SK-N-SH (cell line): ENCODE data around the gene EBP. TPM values are rescaled to one million over a fixed set of nuclear protein-coding genes. Genes with fewer than 3 reads are reported as not detected.

Experiments
- CTCF ChIA-PET: fragments of 300-600, 350-600 bp; formaldehyde crosslinking; extraction: SDS; loops from one replicate; lab custom pipeline; 2021; lab: Yijun Ruan, JAX
- POLR2A ChIA-PET: fragments of 350-600 bp; sonication (Branson Sonifier 250); formaldehyde crosslinking; extraction: SDS; loops from one replicate; lab custom pipeline; 2020; ENCODE audit warnings: antibody characterized with exemption, inconsistent platforms; lab: Yijun Ruan, JAX
- DNase-seq: peaks from one replicate; pipeline ENCODE4 v3.0.0; 2012
- H2AFZ ChIP-seq: fragments of 200-600 bp; sonication (generic); 2 replicates; pipeline ENCODE4 v1.8.1; 2016; ENCODE audit warnings: antibody characterized with exemption, mild to moderate bottlenecking, low read depth
- H3F3A ChIP-seq: fragments of 200-600 bp; sonication (generic); replicated peaks from 2 replicates; pipeline ENCODE3; 2016; ENCODE audit warnings: antibody characterized with exemption, mild to moderate bottlenecking; ENCODE audit not compliant: insufficient read depth
- H3K27ac ChIP-seq, 2 experiments: fragments of 200-500 bp in 1 of 2; fragments of 200-600 bp in 1 of 2; sonication (Bioruptor generic) in 1 of 2; sonication (generic), shearing (Covaris generic) in 1 of 2; 2 replicates each; pipeline versions ENCODE4 v1.5.1 to v1.6.1; 2014 to 2016; ENCODE audit warnings: low read depth in 2 of 2, inconsistent platforms in 1 of 2, low read length in 1 of 2, mild to moderate bottlenecking in 1 of 2, mixed read lengths in 1 of 2
- H3K27me3 ChIP-seq: fragments of 200-600 bp; sonication (generic), shearing (Covaris generic); 2 replicates; pipeline ENCODE4 v1.6.1; 2016; ENCODE audit warnings: mixed run types; ENCODE audit not compliant: insufficient read depth
- H3K36me3 ChIP-seq, 2 experiments: fragments of 200-500 bp in 1 of 2; fragments of 200-600 bp in 1 of 2; sonication (Bioruptor generic) in 1 of 2; sonication (generic) in 1 of 2; replicated peaks in 1 of 2; 2 replicates each; pipeline versions ENCODE3 to v1.5.1; 2014 to 2016; ENCODE audit warnings: low read length in 1 of 2, mild to moderate bottlenecking in 1 of 2; ENCODE audit not compliant: insufficient read depth in 2 of 2, control insufficient read depth in 1 of 2
- H3K4me1 ChIP-seq, 2 experiments: fragments of 200-500 bp in 1 of 2; fragments of 200-600 bp in 1 of 2; sonication (Bioruptor generic) in 1 of 2; sonication (generic), shearing (Covaris generic) in 1 of 2; 2 replicates each; pipeline versions ENCODE4 v1.5.1 to v1.6.1; 2014 to 2016; ENCODE audit warnings: low read depth in 1 of 2, low read length in 1 of 2, mixed run types in 1 of 2; ENCODE audit not compliant: insufficient read depth in 2 of 2, control insufficient read depth in 1 of 2
- H3K4me2 ChIP-seq: fragments of 200-600 bp; sonication (generic), shearing (Covaris generic); 2 replicates; pipeline ENCODE4 v1.6.1; 2017; ENCODE audit warnings: mixed run types
- H3K4me3 ChIP-seq, 2 experiments: fragments of 200-500 bp in 1 of 2; fragments of 200-600 bp in 1 of 2; sonication (Bioruptor generic) in 1 of 2; sonication (generic), shearing (Covaris generic) in 1 of 2; 2 replicates each; pipeline versions ENCODE4 v1.5.1 to v1.8.1; 2014 to 2016; ENCODE audit warnings: low read depth in 2 of 2, inconsistent platforms in 1 of 2, low read length in 1 of 2, mild to moderate bottlenecking in 1 of 2, mixed read lengths in 1 of 2, moderate library complexity in 1 of 2
- H3K79me2 ChIP-seq: fragments of 200-600 bp; sonication (generic); 2 replicates; pipeline ENCODE4 v1.8.1; 2017; ENCODE audit warnings: mild to moderate bottlenecking; ENCODE audit not compliant: insufficient read depth
- H3K9ac ChIP-seq: fragments of 200-600 bp; sonication (generic); 2 replicates; pipeline ENCODE4 v1.6.1; 2017; ENCODE audit warnings: mixed run types
- H3K9me2 ChIP-seq: fragments of 200-600 bp; sonication (generic); 2 replicates; pipeline ENCODE4 v1.6.1; 2017; ENCODE audit warnings: mixed run types
- H3K9me3 ChIP-seq: fragments of 200-600 bp; sonication (generic); 2 replicates; pipeline ENCODE4 v1.6.1; 2017; ENCODE audit warnings: mixed run types, mild to moderate bottlenecking, moderate library complexity
- H4K20me1 ChIP-seq: fragments of 200-600 bp; sonication (generic); 2 replicates; pipeline ENCODE4 v1.6.1; 2017; ENCODE audit warnings: mild to moderate bottlenecking, mixed run types; ENCODE audit not compliant: insufficient read depth
- CHD2 ChIP-seq: fragments of 150-350 bp; IDR thresholded peaks from 2 replicates; pipeline ENCODE4 v1.6.1; 2018; ENCODE audit warnings: low read length; ENCODE audit not compliant: partially characterized antibody
- ELF1 ChIP-seq: IDR thresholded peaks from 2 replicates; pipeline ENCODE4 v1.4.0; 2012
- EP300 ChIP-seq, 2 experiments: IDR thresholded peaks; 2 replicates each; pipeline versions ENCODE4 v1.4.0 to v1.6.1; 2012; ENCODE audit warnings: borderline replicate concordance in 1 of 2, low read depth in 1 of 2, low read length in 1 of 2
- FOSL2 ChIP-seq: IDR thresholded peaks from 2 replicates; pipeline ENCODE4 v1.4.0; 2012; ENCODE audit warnings: low read depth, mild to moderate bottlenecking, moderate library complexity, borderline replicate concordance
- FOXJ3 ChIP-seq: sonication (generic); formaldehyde crosslinking; IDR thresholded peaks from 2 replicates; pipeline ENCODE4 v1.5.1; 2020; ENCODE audit warnings: mild to moderate bottlenecking, missing genetic modification reagents
- FOXM1 ChIP-seq: IDR thresholded peaks from 2 replicates; pipeline ENCODE4 v1.4.0; 2012; ENCODE audit warnings: low read depth, mild to moderate bottlenecking
- GABPA ChIP-seq: IDR thresholded peaks from 2 replicates; pipeline ENCODE4 v1.4.0; 2012; ENCODE audit warnings: low read depth, mild to moderate bottlenecking
- IRF3 ChIP-seq: fragments of 150-350 bp; IDR thresholded peaks from 2 replicates; pipeline ENCODE4 v1.6.1; 2016; ENCODE audit warnings: mild to moderate bottlenecking, low read depth, low read length
- MEF2A ChIP-seq: IDR thresholded peaks from 2 replicates; pipeline ENCODE4 v1.4.0; 2012; ENCODE audit warnings: low read depth, borderline replicate concordance
- MXI1 ChIP-seq: IDR thresholded peaks from 2 replicates; pipeline ENCODE4 v1.6.1; 2012; ENCODE audit warnings: mild to moderate bottlenecking, low read depth, low read length, improper control_type of control experiment
- NRF1 ChIP-seq: IDR thresholded peaks from 2 replicates; pipeline ENCODE4 v1.6.1; 2012; ENCODE audit warnings: low read depth, mild to moderate bottlenecking, low read length
- POLR2AphosphoS5 ChIP-seq: IDR thresholded peaks from 2 replicates; pipeline ENCODE4 v1.6.1; 2012; ENCODE audit warnings: low read depth, low read length
- RAD21 ChIP-seq: IDR thresholded peaks from 2 replicates; pipeline ENCODE4 v1.6.1; 2012; ENCODE audit warnings: mild to moderate bottlenecking, low read length
- RXRA ChIP-seq: IDR thresholded peaks from 2 replicates; pipeline ENCODE4 v1.4.0; 2012; ENCODE audit warnings: low read depth, mild to moderate bottlenecking, borderline replicate concordance
- SMC3 ChIP-seq: IDR thresholded peaks from 2 replicates; pipeline ENCODE4 v1.6.1; 2012; ENCODE audit warnings: low read depth, low read length, improper control_type of control experiment
- TAF1 ChIP-seq: IDR thresholded peaks from 2 replicates; pipeline ENCODE4 v1.6.1; 2012; ENCODE audit warnings: low read depth, mild to moderate bottlenecking, low read length, moderate library complexity, borderline replicate concordance
- TCF12 ChIP-seq: IDR thresholded peaks from 2 replicates; pipeline ENCODE4 v1.4.0; 2012
- USF1 ChIP-seq: IDR thresholded peaks from 2 replicates; pipeline ENCODE4 v1.4.0; 2012; ENCODE audit warnings: low read depth, borderline replicate concordance
- YY1 ChIP-seq: IDR thresholded peaks from 2 replicates; pipeline ENCODE4 v1.4.0; 2012; ENCODE audit warnings: low read depth, mild to moderate bottlenecking
- ZBTB33 ChIP-seq: IDR thresholded peaks from 2 replicates; pipeline ENCODE4 v1.4.0; 2012; ENCODE audit warnings: low read depth, borderline replicate concordance
- WGBS: methylation state at CpG from one replicate; pipeline ENCODE4 v1.1.6; 2017; ENCODE audit warnings: low lambda C conversion rate; 5-methylcytosine and 5-hydroxymethylcytosine counted together
- polyA plus RNA-seq, 3 experiments: library from polyadenylated mRNA; depleted of rRNA; stranded (reverse); fragments of >200 nt; gene quantifications; 2 replicates each; pipeline ENCODE4 v1.2.3, GENCODE V29; 2012
- TF ChIP-seq, protein P1 (sequence below): IDR thresholded peaks from 2 replicates; pipeline ENCODE4 v1.6.1; 2012; ENCODE audit warnings: mild to moderate bottlenecking, low read depth, low read length, moderate library complexity
- TF ChIP-seq, protein P2 (sequence below): IDR thresholded peaks from 2 replicates; pipeline ENCODE4; 2012
- TF ChIP-seq, protein P3 (sequence below): IDR thresholded peaks from 2 replicates; pipeline ENCODE4 v1.4.0; 2012; ENCODE audit warnings: low read depth

Gene EBP
- polyA plus RNA-seq, 1 of the 3 experiments (the other 2 are of a cell fraction): 30.2 TPM

- CTCF ChIA-PET: interaction anchor here (0.7 to 1.6 kb wide), 2 partner anchors 35 to 674 kb away, joined by 3 read pairs; partner anchors contain the start of gene TBC1D25
- H3K9me3 ChIP-seq: no peaks in the 10 kb centered on the region
- peaks cover 15 to 30% of the 10 kb centered on the region in 2 experiments for H3K36me3 ChIP-seq
- TF ChIP-seq, protein P1, sequence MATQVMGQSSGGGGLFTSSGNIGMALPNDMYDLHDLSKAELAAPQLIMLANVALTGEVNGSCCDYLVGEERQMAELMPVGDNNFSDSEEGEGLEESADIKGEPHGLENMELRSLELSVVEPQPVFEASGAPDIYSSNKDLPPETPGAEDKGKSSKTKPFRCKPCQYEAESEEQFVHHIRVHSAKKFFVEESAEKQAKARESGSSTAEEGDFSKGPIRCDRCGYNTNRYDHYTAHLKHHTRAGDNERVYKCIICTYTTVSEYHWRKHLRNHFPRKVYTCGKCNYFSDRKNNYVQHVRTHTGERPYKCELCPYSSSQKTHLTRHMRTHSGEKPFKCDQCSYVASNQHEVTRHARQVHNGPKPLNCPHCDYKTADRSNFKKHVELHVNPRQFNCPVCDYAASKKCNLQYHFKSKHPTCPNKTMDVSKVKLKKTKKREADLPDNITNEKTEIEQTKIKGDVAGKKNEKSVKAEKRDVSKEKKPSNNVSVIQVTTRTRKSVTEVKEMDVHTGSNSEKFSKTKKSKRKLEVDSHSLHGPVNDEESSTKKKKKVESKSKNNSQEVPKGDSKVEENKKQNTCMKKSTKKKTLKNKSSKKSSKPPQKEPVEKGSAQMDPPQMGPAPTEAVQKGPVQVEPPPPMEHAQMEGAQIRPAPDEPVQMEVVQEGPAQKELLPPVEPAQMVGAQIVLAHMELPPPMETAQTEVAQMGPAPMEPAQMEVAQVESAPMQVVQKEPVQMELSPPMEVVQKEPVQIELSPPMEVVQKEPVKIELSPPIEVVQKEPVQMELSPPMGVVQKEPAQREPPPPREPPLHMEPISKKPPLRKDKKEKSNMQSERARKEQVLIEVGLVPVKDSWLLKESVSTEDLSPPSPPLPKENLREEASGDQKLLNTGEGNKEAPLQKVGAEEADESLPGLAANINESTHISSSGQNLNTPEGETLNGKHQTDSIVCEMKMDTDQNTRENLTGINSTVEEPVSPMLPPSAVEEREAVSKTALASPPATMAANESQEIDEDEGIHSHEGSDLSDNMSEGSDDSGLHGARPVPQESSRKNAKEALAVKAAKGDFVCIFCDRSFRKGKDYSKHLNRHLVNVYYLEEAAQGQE: no peak
- TF ChIP-seq FOXM1 (no peak), TAF1 (peak; percentile 59), FOXJ3 (CRISPR knock-in tag) (no peak), EP300 (IDR thresholded peaks at IDR 0.05; ENCODE audit: borderline replicate concordance in 1 of 2, low read depth in 1 of 2, low read length in 1 of 2) (0 out of 4 replicates have a peak, but pooled peaks of 1 of the 2 experiments have one; percentile 10), POLR2AphosphoS5 (peak; percentile 75), MXI1 (peak; percentile 71), GABPA (peak; percentile 92), CHD2 (no peak), MEF2A (no peak), ZBTB33 (no peak), USF1 (peak; percentile 55; the same call in 1 of the 2 replicates), IRF3 (no peak), SMC3 (no peak), TCF12 (no peak), FOSL2 (no peak), RXRA (no peak), NRF1 (peak; percentile 71), ELF1 (peak; percentile 98), RAD21 (no peak; the same call in 1 of the 2 replicates), YY1 (peak; percentile 90)
- TF ChIP-seq, protein P2, sequence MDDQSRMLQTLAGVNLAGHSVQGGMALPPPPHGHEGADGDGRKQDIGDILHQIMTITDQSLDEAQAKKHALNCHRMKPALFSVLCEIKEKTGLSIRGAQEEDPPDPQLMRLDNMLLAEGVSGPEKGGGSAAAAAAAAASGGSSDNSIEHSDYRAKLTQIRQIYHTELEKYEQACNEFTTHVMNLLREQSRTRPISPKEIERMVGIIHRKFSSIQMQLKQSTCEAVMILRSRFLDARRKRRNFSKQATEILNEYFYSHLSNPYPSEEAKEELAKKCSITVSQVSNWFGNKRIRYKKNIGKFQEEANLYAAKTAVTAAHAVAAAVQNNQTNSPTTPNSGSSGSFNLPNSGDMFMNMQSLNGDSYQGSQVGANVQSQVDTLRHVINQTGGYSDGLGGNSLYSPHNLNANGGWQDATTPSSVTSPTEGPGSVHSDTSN: no peak
- TF ChIP-seq, protein P3, sequence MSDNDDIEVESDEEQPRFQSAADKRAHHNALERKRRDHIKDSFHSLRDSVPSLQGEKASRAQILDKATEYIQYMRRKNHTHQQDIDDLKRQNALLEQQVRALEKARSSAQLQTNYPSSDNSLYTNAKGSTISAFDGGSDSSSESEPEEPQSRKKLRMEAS: peak; percentile 96
Observed at GRCh38 chrX:48574270-48575266, 53.0 kb downstream of the EBP start, which contains the start of gene RBM3. Gene RBM3 (plus strand): TSS chrX:48574484. CDS start chrX:48575181, 697 bp downstream.

More at GRCh38 chrX:48574270-48575266, 53.0 kb downstream of the EBP start, which contains the start of gene RBM3:
- Histone ChIP-seq H3K79me2 (peaks cover 24% of the 10 kb centered on the region), H3F3A (peaks cover 28% of the 10 kb centered on the region), H3K9me2 (no peaks in the 10 kb centered on the region), H3K27ac (peak within 1 kb of the TSS; percentile 90 to 91), H3K9ac (peak within 1 kb of the TSS; percentile 98), H4K20me1 (no peaks in the 10 kb centered on the region), H3K27me3 (no peaks in the 10 kb centered on the region; the same call in 1 of the 2 replicates), H3K4me2 (peak within 1 kb of the TSS; percentile 92), H3K4me3 (peak within 1 kb of the TSS; percentile 65 to 82), H3K4me1 (peaks cover 0 to 11% of the 10 kb centered on the region in 2 experiments; a peak in 2 of 4 replicates), H2AFZ (peak within 1 kb of the TSS; percentile 54; the same call in 1 of the 2 replicates)
- POLR2A ChIA-PET: interaction anchor here (0.7 to 1.3 kb wide), 3 partner anchors 35 to 95 kb away, joined by 3 to 4 read pairs (median 3); partner anchors contain the start of gene TBC1D25
- peak; percentile 85 for DNase-seq
- WGBS: 33% methylated on average over 61 of the region's 71 CpGs
